Endothelial cell of umbilical vein (primary cell): Measurements from ENCODE around the gene ST8SIA1. TPM values are rescaled to one million over a fixed set of nuclear protein-coding genes. Genes with fewer than 3 reads are reported as not detected.

Experiments used
- BruUV-seq: library from RNA; stranded (reverse); fragments of 400-500 nt; replicated peaks from 2 replicates; lab custom pipeline; 2021; lab: Mats Ljungman, UMichigan
- CTCF ChIA-PET: fragments of 300-600, 350-600 bp; sonication (Branson Sonifier 250); formaldehyde crosslinking; loops from one replicate; lab custom pipeline; 2021; ENCODE audit warnings: antibody characterized with exemption, inconsistent platforms; lab: Charles Lee
- POLR2A ChIA-PET: fragments of 300-600, 350-600 bp; sonication (Branson Sonifier 250); formaldehyde crosslinking; loops from one replicate; lab custom pipeline; 2021; ENCODE audit warnings: antibody characterized with exemption, inconsistent platforms; lab: Charles Lee
- DNase-seq: peaks from one replicate; pipeline ENCODE4 v3.0.0-alpha.2; 2011; ENCODE audit warnings: low read depth, low spot score
- FAIRE-seq: peaks from 2 replicates; lab custom pipeline; 2011; peaks lifted over from hg19 to GRCh38; lab: Jason Lieb, UNC
- H2AFZ ChIP-seq: 2 replicates; pipeline ENCODE4 v1.6.0; 2012; ENCODE audit warnings: low read depth, low read length, control low read depth, inconsistent platforms
- H3K27ac ChIP-seq: 2 replicates; pipeline ENCODE4 v1.5.1; 2011; ENCODE audit warnings: low read depth, mild to moderate bottlenecking, control low read depth, low read length, moderate library complexity; ENCODE audit not compliant: insufficient read depth
- H3K27me3 ChIP-seq, 2 experiments: 2 replicates each; pipeline versions ENCODE4 v1.6.0 to v1.6.1; 2011; ENCODE audit warnings: low read length in 2 of 2, mixed read lengths in 1 of 2; ENCODE audit not compliant: control insufficient read depth in 2 of 2, insufficient read depth in 2 of 2
- H3K36me3 ChIP-seq, 2 experiments: 2 replicates in 1 of 2; 3 replicates in 1 of 2; pipeline ENCODE4 v1.5.1; 2011; ENCODE audit warnings: low read length in 2 of 2, mild to moderate bottlenecking in 1 of 2, moderate library complexity in 1 of 2; ENCODE audit not compliant: control insufficient read depth in 2 of 2, insufficient read depth in 2 of 2; ENCODE audit errors: extremely low read depth in 1 of 2
- H3K4me1 ChIP-seq: 3 replicates; pipeline ENCODE4 v1.5.1; 2011; ENCODE audit warnings: mild to moderate bottlenecking, low read length; ENCODE audit not compliant: control insufficient read depth, insufficient read depth; ENCODE audit errors: extremely low read depth
- H3K4me2 ChIP-seq: 2 replicates; pipeline ENCODE4 v1.6.1; 2011; ENCODE audit warnings: low read length, control low read depth, mixed read lengths; ENCODE audit not compliant: insufficient read depth
- H3K4me3 ChIP-seq, 3 experiments: fragments of 200-600 bp in 1 of 3; sonication (generic), shearing (Covaris generic) in 1 of 3; replicated peaks in 1 of 3; 2 replicates each; pipeline ENCODE4 v1.5.1; 2011 to 2016; ENCODE audit warnings: control low read depth in 3 of 3, low read length in 3 of 3, mild to moderate bottlenecking in 2 of 3, inconsistent platforms in 1 of 3, low read depth in 1 of 3, moderate library complexity in 1 of 3; ENCODE audit not compliant: insufficient read depth in 1 of 3
- H3K79me2 ChIP-seq: 2 replicates; pipeline ENCODE4 v1.6.0; 2012; ENCODE audit warnings: low read length, inconsistent platforms; ENCODE audit not compliant: control insufficient read depth, insufficient read depth
- H3K9ac ChIP-seq: replicated peaks from 2 replicates; pipeline ENCODE3; 2011; ENCODE audit warnings: low read length, control low read depth; ENCODE audit not compliant: insufficient read depth; ENCODE audit errors: extremely low read depth
- H3K9me1 ChIP-seq: replicated peaks from 3 replicates; pipeline ENCODE4 v1.6.0; 2011; ENCODE audit warnings: mild to moderate bottlenecking, low read length; ENCODE audit not compliant: control insufficient read depth, insufficient read depth; ENCODE audit errors: extremely low read depth
- H3K9me3 ChIP-seq: replicated peaks from 2 replicates; pipeline ENCODE4 v1.5.1; 2012; ENCODE audit warnings: low read length, inconsistent platforms; ENCODE audit not compliant: control insufficient read depth, insufficient read depth
- H4K20me1 ChIP-seq: replicated peaks from 2 replicates; pipeline ENCODE3; 2011; ENCODE audit warnings: mild to moderate bottlenecking, low read length; ENCODE audit not compliant: control insufficient read depth, insufficient read depth; ENCODE audit errors: extremely low read depth
- FOS ChIP-seq: IDR thresholded peaks from 2 replicates; pipeline ENCODE4 v1.6.1; 2011; ENCODE audit warnings: mild to moderate bottlenecking, low read length, moderate library complexity, borderline replicate concordance; ENCODE audit not compliant: insufficient read depth
- GATA2 ChIP-seq: IDR thresholded peaks from 2 replicates; pipeline ENCODE4 v1.7.0; 2011; ENCODE audit warnings: low read depth, mild to moderate bottlenecking, moderate library complexity, mixed read lengths, low read length; ENCODE audit not compliant: insufficient read length, insufficient read depth
- JUN ChIP-seq: IDR thresholded peaks from 2 replicates; pipeline ENCODE4 v1.6.1; 2011; ENCODE audit warnings: borderline replicate concordance, low read depth; ENCODE audit not compliant: insufficient read length, insufficient read depth
- POLR2A ChIP-seq: IDR thresholded peaks from 2 replicates; pipeline ENCODE4 v1.6.1; 2012; ENCODE audit warnings: low read depth, mild to moderate bottlenecking, control low read depth, low read length
- POLR2AphosphoS5 ChIP-seq: IDR thresholded peaks from 2 replicates; pipeline ENCODE4 v1.6.1; 2012; ENCODE audit warnings: low read depth, mild to moderate bottlenecking, control low read depth, low read length, moderate library complexity; ENCODE audit not compliant: insufficient read depth
- dilution Hi-C: fragments of 300-500 bp; cut with MboI; formaldehyde crosslinking; loops from one replicate; pipeline ENCODE4 v1.15.0; 2019; ENCODE audit warnings: low sequenced_read_pairs; ENCODE audit not compliant: extremely low pct_ligation_motif_present
- intact Hi-C: fragments of 100-400 bp; cut with micrococcal nuclease; formaldehyde crosslinking; loops from one replicate; pipeline ENCODE4 v1.10.0; 2022
- polyA plus RNA-seq, 4 experiments: library from polyadenylated mRNA; depleted of rRNA in 3 of 4; stranded (reverse) in 3 of 4; unstranded in 1 of 4; fragments of >200 nt; gene quantifications; 2 replicates each; pipeline versions ENCODE4 v1.2.1 to v1.2.3, GENCODE V29; 2011 to 2012; ENCODE audit warnings: missing spikeins in 1 of 4
- total RNA-seq: library from RNA; stranded (reverse); gene quantifications from 2 replicates; pipeline ENCODE4 v1.2.3, GENCODE V29; 2021
- TF ChIP-seq, protein P1 (sequence below): IDR thresholded peaks from 2 replicates; pipeline ENCODE4 v1.6.1; 2011; ENCODE audit not compliant: insufficient read depth, insufficient read length

ST8SIA1 gene
- total and polyA plus RNA-seq, 2 donors (not counting 3 experiments of a cell fraction or from before 2014, with no cell fraction given), result not detected

DNA sequence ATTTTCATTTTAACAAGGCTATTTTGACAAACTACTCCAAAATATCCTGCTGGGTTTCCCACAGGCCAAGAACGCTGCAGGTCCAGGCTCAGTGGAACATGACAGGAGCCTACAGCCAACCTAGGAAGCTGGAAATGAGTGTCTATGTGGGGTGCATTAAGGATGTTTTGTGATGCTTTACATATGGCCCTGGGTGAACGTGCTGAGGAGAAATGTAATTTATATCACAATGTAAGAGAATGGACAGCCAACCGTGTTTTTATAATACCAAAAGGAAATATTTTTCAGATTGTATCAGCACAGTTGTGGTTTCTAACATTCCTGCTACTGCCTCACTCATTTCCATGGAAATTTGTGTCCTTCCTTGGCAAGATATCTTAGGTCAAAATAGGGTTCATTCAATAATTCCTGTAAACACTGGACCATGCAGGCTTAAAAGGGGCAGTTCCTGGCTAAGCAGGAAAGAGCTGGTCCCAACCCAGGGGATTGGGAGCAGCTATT lies 51.5 kb downstream of the ST8SIA1 start:
- Histone ChIP-seq H3K27me3 (no peaks in the 10 kb centered on the region), H3K9me1 (no peaks in the 10 kb centered on the region), H2AFZ (no peak overlapping the region), H3K9ac (peak overlapping the region; percentile 52), H3K79me2 (no peaks in the 10 kb centered on the region), H3K36me3 (no peaks in the 10 kb centered on the region), H4K20me1 (no peaks in the 10 kb centered on the region), H3K9me3 (no peaks in the 10 kb centered on the region), H3K4me3 (no peak overlapping the region), H3K4me2 (peak overlapping the region; percentile 94), H3K27ac (peak overlapping the region; percentile 79), H3K4me1 (peaks cover 29% of the 10 kb centered on the region)
- ChIA-PET CTCF (interaction anchor here (0.7 to 2.2 kb wide), 10 partner anchors 10 to 246 kb away, joined by 3 to 9 read pairs (median 4); no protein-coding TSS in a partner anchor), POLR2A (no interaction called here)
- peak; percentile 91 for FAIRE-seq
- no TSS peak for BruUV-seq
- TF ChIP-seq FOS (peak; percentile 73), POLR2AphosphoS5 (peak; percentile 71), JUN (peak; percentile 43), POLR2A (no peak), GATA2 (peak; percentile 96)
- TF ChIP-seq, protein P1, sequence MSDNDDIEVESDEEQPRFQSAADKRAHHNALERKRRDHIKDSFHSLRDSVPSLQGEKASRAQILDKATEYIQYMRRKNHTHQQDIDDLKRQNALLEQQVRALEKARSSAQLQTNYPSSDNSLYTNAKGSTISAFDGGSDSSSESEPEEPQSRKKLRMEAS, result no peak
- intact Hi-C loops (loop anchor here (5.0 to 10.0 kb wide), 2 partner anchors 262 to 344 kb away; partner anchors contain the start of genes C2CD5 and ETNK1), dilution Hi-C loops (no loop called here)
- peak; percentile 95 for DNase-seq

DNA sequence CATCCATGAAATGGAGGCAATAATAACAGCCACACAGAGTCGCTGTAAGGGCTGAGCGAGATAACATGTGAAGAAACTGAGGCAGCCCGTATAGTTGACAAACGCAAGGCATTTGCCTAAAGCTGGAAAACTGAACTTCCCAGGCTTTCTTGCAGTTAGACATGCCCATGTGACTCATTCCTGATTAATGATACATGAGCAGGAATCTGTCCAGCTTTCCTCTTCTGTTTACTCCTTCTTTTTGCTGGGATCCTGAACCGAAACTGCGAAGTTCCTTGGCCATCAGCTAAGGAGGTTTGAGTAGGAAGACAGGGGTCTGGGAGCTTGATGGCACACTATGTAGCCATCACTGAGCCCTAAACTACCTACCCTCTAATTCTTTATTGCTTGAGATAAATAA lies 52.2 kb downstream of the ST8SIA1 start:
- Histone ChIP-seq H3K9ac (peak overlapping the region; percentile 52), H3K36me3 (no peaks in the 10 kb centered on the region), H3K4me1 (peaks cover 22% of the 10 kb centered on the region), H2AFZ (peak overlapping the region; percentile 84), H4K20me1 (no peaks in the 10 kb centered on the region), H3K27me3 (no peaks in the 10 kb centered on the region), H3K9me3 (no peaks in the 10 kb centered on the region), H3K4me3 (peak overlapping the region in 1 of 3 experiments; percentile 50), H3K27ac (peak overlapping the region; percentile 79), H3K9me1 (no peaks in the 10 kb centered on the region), H3K79me2 (no peaks in the 10 kb centered on the region), H3K4me2 (peak overlapping the region; percentile 94)
- dilution Hi-C loops, result no loop called here
- intact Hi-C loops, result loop anchor here (5.0 to 10.0 kb wide), 2 partner anchors 263 to 345 kb away; partner anchors contain the start of genes C2CD5 and ETNK1
- CTCF ChIA-PET, result interaction anchor here (0.6 to 2.2 kb wide), 8 partner anchors 9 to 200 kb away, joined by 3 to 9 read pairs (median 4); no protein-coding TSS in a partner anchor
- TF ChIP-seq FOS (peak; percentile 84), GATA2 (peak; percentile 52), POLR2A (no peak)
- no TSS peak for BruUV-seq
- POLR2A ChIA-PET, result no interaction called here
- FAIRE-seq (peak; percentile 86), DNase-seq (peak; percentile 73)
